Loucy (cell line): ENCODE results near the gene ATP6V1G2.

Source experiments
- H2AFZ ChIP-seq: fragments of 200-600 bp; sonication (generic); 2 replicates; pipeline ENCODE4 v1.6.0; 2016; ENCODE audit warnings: antibody characterized with exemption, mild to moderate bottlenecking, low read length, moderate library complexity
- H3F3A ChIP-seq: fragments of 200-600 bp; 2 replicates; pipeline ENCODE4 v1.6.0; 2016; ENCODE audit warnings: antibody characterized with exemption, low read depth, mild to moderate bottlenecking
- H3K27me3 ChIP-seq: fragments of 200-600 bp; sonication (generic); 2 replicates; pipeline ENCODE4 v1.6.1; 2014; ENCODE audit warnings: low read length, mild to moderate bottlenecking; ENCODE audit not compliant: insufficient read depth, poor library complexity, severe bottlenecking
- H3K36me3 ChIP-seq: fragments of 200-600 bp; sonication (generic); 2 replicates; pipeline ENCODE4 v1.6.1; 2016; ENCODE audit warnings: low read length; ENCODE audit not compliant: insufficient read depth
- H3K4me1 ChIP-seq: fragments of 200-600 bp; sonication (generic); 2 replicates; pipeline ENCODE4 v1.5.1; 2014; ENCODE audit warnings: low read length, mild to moderate bottlenecking; ENCODE audit not compliant: insufficient read depth, poor library complexity, severe bottlenecking
- H3K4me2 ChIP-seq: fragments of 200-600 bp; sonication (generic); 2 replicates; pipeline ENCODE4 v1.6.0; 2014; ENCODE audit warnings: antibody characterized with exemption, low read length, low read depth, mild to moderate bottlenecking; ENCODE audit not compliant: poor library complexity, severe bottlenecking
- H3K4me3 ChIP-seq: fragments of 200-600 bp; sonication (generic); 2 replicates; pipeline ENCODE4 v1.5.1; 2014; ENCODE audit warnings: low read length, mild to moderate bottlenecking, mixed read lengths; ENCODE audit not compliant: poor library complexity, severe bottlenecking
- H3K79me2 ChIP-seq: fragments of 200-600 bp; sonication (generic); 2 replicates; pipeline ENCODE4 v1.6.1; 2014; ENCODE audit warnings: low read length; ENCODE audit not compliant: insufficient read depth
- H3K9ac ChIP-seq: fragments of 200-600 bp; sonication (generic); 2 replicates; pipeline ENCODE4 v1.6.0; 2014; ENCODE audit warnings: mild to moderate bottlenecking, low read depth, low read length, moderate library complexity; ENCODE audit not compliant: poor library complexity, severe bottlenecking
- H3K9me2 ChIP-seq: fragments of 200-600 bp; sonication (generic); replicated peaks from 2 replicates; pipeline ENCODE4 v1.6.1; 2016; ENCODE audit warnings: low read depth, low read length, mixed read lengths
- H3K9me3 ChIP-seq: fragments of 200-600 bp; sonication (generic); 2 replicates; pipeline ENCODE4 v1.6.1; 2014; ENCODE audit warnings: mild to moderate bottlenecking, antibody characterized with exemption, low read length, low read depth; ENCODE audit not compliant: insufficient read depth
- H4K20me1 ChIP-seq: fragments of 200-600 bp; sonication (generic); 2 replicates; pipeline ENCODE4 v1.6.0; 2014; ENCODE audit warnings: antibody characterized with exemption, low read length, mild to moderate bottlenecking; ENCODE audit not compliant: insufficient read depth, poor library complexity, severe bottlenecking
- CTCF ChIP-seq: fragments of 200-600 bp; sonication (generic); conservative IDR thresholded peaks from 2 replicates; pipeline ENCODE4 v1.5.1; 2014; ENCODE audit warnings: mild to moderate bottlenecking, antibody characterized with exemption, low read length
- EZH2phosphoT487 ChIP-seq: fragments of 200-600 bp; IDR thresholded peaks from 2 replicates; pipeline ENCODE4 v1.6.1; 2018; ENCODE audit warnings: antibody characterized with exemption, mild to moderate bottlenecking, moderate library complexity, borderline replicate concordance

The ATP6V1G2 gene

GRCh38 chr6:31559606-31559957 is 13.2 kb upstream of the ATP6V1G2 start:
- Histone ChIP-seq H4K20me1 (no peaks in the 10 kb centered on the region), H3K4me1 (peaks cover 81% of the 10 kb centered on the region), H3K4me3 (peak overlapping the region; percentile 60), H3K36me3 (peaks cover 3% of the 10 kb centered on the region; the same call in 1 of the 2 replicates), H3K79me2 (peaks cover 29% of the 10 kb centered on the region; the same call in 1 of the 2 replicates), H3K9ac (peak overlapping the region; percentile 69), H3K4me2 (peak overlapping the region; percentile 78), H3K9me3 (no peaks in the 10 kb centered on the region), H3F3A (peaks cover 15% of the 10 kb centered on the region), H2AFZ (no peak overlapping the region), H3K27me3 (no peaks in the 10 kb centered on the region), H3K9me2 (no peaks in the 10 kb centered on the region)
- TF ChIP-seq CTCF (no peak), EZH2phosphoT487 (no peak)

GRCh38 chr6:31558631-31559500 is 12.5 kb upstream of the ATP6V1G2 start:
- H3K9ac ChIP-seq: peak overlapping the region; percentile 69
- no peak for TF ChIP-seq CTCF
- no peak for TF ChIP-seq EZH2phosphoT487
- peak overlapping the region; percentile 78 for H3K4me2 ChIP-seq
- no peak overlapping the region for H2AFZ ChIP-seq
- H3K4me3 ChIP-seq: peak overlapping the region; percentile 60
- no peaks in the 10 kb centered on the region for H3K27me3 ChIP-seq
- peaks cover 3% of the 10 kb centered on the region; the same call in 1 of the 2 replicates for H3K36me3 ChIP-seq
- peaks cover 29% of the 10 kb centered on the region; the same call in 1 of the 2 replicates for H3K79me2 ChIP-seq
- no peaks in the 10 kb centered on the region for H3K9me3 ChIP-seq
- H3F3A ChIP-seq: peaks cover 18% of the 10 kb centered on the region
- no peaks in the 10 kb centered on the region for H4K20me1 ChIP-seq
- H3K9me2 ChIP-seq: no peaks in the 10 kb centered on the region
- peaks cover 80% of the 10 kb centered on the region for H3K4me1 ChIP-seq

DNA sequence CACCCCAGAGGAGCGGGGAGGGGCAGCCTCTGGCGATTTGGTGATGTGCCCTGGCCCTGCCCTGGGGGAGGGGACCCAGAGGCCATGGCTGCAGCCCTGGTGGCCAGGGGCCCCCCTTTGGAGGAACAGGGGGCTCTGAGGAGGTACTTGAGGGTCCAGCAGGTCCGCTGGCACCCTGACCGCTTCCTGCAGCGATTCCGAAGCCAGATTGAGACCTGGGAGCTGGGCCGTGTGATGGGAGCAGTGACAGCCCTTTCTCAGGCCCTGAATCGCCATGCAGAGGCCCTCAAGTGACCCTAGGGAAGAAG is 11.9 kb upstream of the ATP6V1G2 start:
- Histone ChIP-seq H3K9ac (peak overlapping the region; percentile 69), H3K4me1 (peaks cover 74% of the 10 kb centered on the region), H3K4me2 (peak overlapping the region; percentile 78)

More for the DNA sequence above, 11.9 kb upstream of the ATP6V1G2 start:
- Histone ChIP-seq H3K4me3 (no peak overlapping the region), H3K27me3 (no peaks in the 10 kb centered on the region), H2AFZ (no peak overlapping the region), H3K9me2 (no peaks in the 10 kb centered on the region), H3K79me2 (peaks cover 29% of the 10 kb centered on the region; the same call in 1 of the 2 replicates), H3K36me3 (peaks cover 3% of the 10 kb centered on the region; the same call in 1 of the 2 replicates), H3F3A (peaks cover 18% of the 10 kb centered on the region), H3K9me3 (no peaks in the 10 kb centered on the region), H4K20me1 (no peaks in the 10 kb centered on the region)
- no peak for TF ChIP-seq EZH2phosphoT487
